ENCODE data around the gene DIO1.

DNA sequence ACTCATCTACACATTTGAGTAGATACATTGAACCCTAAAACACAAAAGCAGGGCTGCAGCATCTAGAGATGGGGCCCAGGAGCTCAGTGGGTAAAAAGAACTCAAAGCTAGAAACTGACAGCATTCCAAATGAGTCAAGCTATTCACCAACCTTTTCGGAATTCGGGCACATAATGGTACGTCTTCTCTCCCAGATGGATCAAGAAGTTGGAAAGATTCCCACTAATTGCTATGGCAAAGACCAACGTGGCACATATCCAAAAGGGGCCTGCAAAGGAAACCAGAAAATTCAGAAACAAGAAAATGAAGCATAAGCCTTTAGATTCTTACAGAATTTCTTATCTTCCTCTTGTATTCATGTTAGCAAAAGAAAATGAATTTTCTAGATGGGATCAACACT, 22.8 kb upstream of the DIO1 start:
- TF ChIP-seq, protein P1, sequence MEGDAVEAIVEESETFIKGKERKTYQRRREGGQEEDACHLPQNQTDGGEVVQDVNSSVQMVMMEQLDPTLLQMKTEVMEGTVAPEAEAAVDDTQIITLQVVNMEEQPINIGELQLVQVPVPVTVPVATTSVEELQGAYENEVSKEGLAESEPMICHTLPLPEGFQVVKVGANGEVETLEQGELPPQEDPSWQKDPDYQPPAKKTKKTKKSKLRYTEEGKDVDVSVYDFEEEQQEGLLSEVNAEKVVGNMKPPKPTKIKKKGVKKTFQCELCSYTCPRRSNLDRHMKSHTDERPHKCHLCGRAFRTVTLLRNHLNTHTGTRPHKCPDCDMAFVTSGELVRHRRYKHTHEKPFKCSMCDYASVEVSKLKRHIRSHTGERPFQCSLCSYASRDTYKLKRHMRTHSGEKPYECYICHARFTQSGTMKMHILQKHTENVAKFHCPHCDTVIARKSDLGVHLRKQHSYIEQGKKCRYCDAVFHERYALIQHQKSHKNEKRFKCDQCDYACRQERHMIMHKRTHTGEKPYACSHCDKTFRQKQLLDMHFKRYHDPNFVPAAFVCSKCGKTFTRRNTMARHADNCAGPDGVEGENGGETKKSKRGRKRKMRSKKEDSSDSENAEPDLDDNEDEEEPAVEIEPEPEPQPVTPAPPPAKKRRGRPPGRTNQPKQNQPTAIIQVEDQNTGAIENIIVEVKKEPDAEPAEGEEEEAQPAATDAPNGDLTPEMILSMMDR (IDR thresholded peaks at IDR 0.05): no peak
- no peak for TF ChIP-seq EZH2 (IDR thresholded peaks at IDR 0.05; ENCODE audit: borderline replicate concordance, insufficient read depth, low read depth, low read length, poor library complexity, severe bottlenecking)
